Transverse colon (tissue), 4 donors: ENCODE results near the gene PRR5. TPM values are rescaled to one million over a fixed set of nuclear protein-coding genes. Genes with fewer than 3 reads are reported as not detected.

Experiments used
- DNase-seq: peaks from one replicate; pipeline ENCODE4 v3.0.0-alpha.2; 2019
- H3K27ac ChIP-seq, 4 donors: fragments of 200-600 bp; sonication (generic); 2 replicates each; pipeline ENCODE4 v1.5.1; 2016 to 2018; ENCODE audit warnings: inconsistent platforms in 4 of 4
- H3K27me3 ChIP-seq: fragments of 200-600 bp; sonication (generic); 2 replicates; pipeline ENCODE4 v1.5.1; 2017; ENCODE audit warnings: inconsistent platforms
- H3K36me3 ChIP-seq, 4 donors: fragments of 200-600 bp; sonication (generic); 2 replicates each; pipeline ENCODE4 v1.5.1; 2017 to 2019; ENCODE audit warnings: inconsistent platforms in 4 of 4
- H3K4me1 ChIP-seq, 4 donors: fragments of 200-600 bp; sonication (generic); 2 replicates each; pipeline ENCODE4 v1.5.1; 2017 to 2020; ENCODE audit warnings: inconsistent platforms in 4 of 4
- H3K4me3 ChIP-seq, 4 donors: fragments of 200-600 bp; sonication (generic); 1 replicate in 1 of 4; 2 replicates in 3 of 4; pipeline versions ENCODE4 v1.5.1 to v1.6.1; 2017 to 2019; ENCODE audit warnings: inconsistent platforms in 4 of 4
- H3K9me3 ChIP-seq, 2 donors: fragments of 200-600 bp; sonication (generic); 2 replicates each; pipeline ENCODE4 v1.5.1; 2017 to 2019; ENCODE audit warnings: inconsistent platforms in 2 of 2
- CTCF ChIP-seq, 5 experiments: fragments of 200-600 bp in 3 of 5; fragments of 450-650 bp in 2 of 5; sonication (generic) in 3 of 5; IDR thresholded peaks; 1 replicate in 2 of 5; 2 replicates in 3 of 5; pipeline ENCODE4 v1.5.1; 2016 to 2017; ENCODE audit warnings: antibody characterized with exemption in 5 of 5, inconsistent platforms in 3 of 5, mild to moderate bottlenecking in 2 of 5, moderate library complexity in 1 of 5
- EP300 ChIP-seq: sonication (generic); formaldehyde crosslinking; IDR thresholded peaks from one replicate; pipeline ENCODE4 v1.6.1; 2017; ENCODE audit warnings: antibody characterized with exemption, low read depth
- POLR2A ChIP-seq: fragments of 450-650 bp; IDR thresholded peaks from one replicate; pipeline ENCODE4 v1.6.1; 2016; ENCODE audit warnings: antibody characterized with exemption, mild to moderate bottlenecking, moderate library complexity
- POLR2AphosphoS5 ChIP-seq, 3 donors: sonication (generic); formaldehyde crosslinking; IDR thresholded peaks; one replicate each; pipeline ENCODE4 v1.6.1; 2016; ENCODE audit warnings: antibody characterized with exemption in 3 of 3
- WGBS, 2 donors: methylation state at CpG; one replicate each; pipeline ENCODE4 v1.1.5; 2018; ENCODE audit warnings: low coverage in 1 of 2; 5-methylcytosine and 5-hydroxymethylcytosine counted together
- in situ Hi-C, 4 donors: fragments of 200-750 bp; cut with MboI; loops; one replicate each; pipeline versions ENCODE4 v1.15.0 to v1.15.1; 2017; ENCODE audit warnings: low sequenced_read_pairs in 3 of 4, low pct_ligation_motif_present in 1 of 4, low pct_unique_long_range_greater_than_20kb in 1 of 4
- intact Hi-C: fragments of 100-400 bp; cut with DNase I; formaldehyde crosslinking; loops from one replicate; pipeline ENCODE4 v1.15.1; 2023; ENCODE audit warnings: low total_unique reads
- total RNA-seq, 4 donors: library from RNA; depleted of rRNA; stranded (reverse); fragments of >200 nt; gene quantifications; one replicate each; pipeline ENCODE4 v1.1.0, GENCODE V29; 2016

The PRR5 gene
- total RNA-seq, 4 donors from 2014 or later: 17.7 to 68.3 (median 22.2) TPM

- Histone ChIP-seq H3K36me3 (no peaks in the 10 kb centered on the region), H3K4me3 (no peak overlapping the region), H3K27me3 (peaks cover 8% of the 10 kb centered on the region), H3K4me1 (peaks cover 0 to 54% (median 16%) of the 10 kb centered on the region in 4 donors), H3K9me3 (no peaks in the 10 kb centered on the region), H3K27ac (peak overlapping the region in 2 of 4 donors; percentile 57 to 61)
- intact Hi-C loops: no loop called here
- WGBS, 2 donors: 83% methylated on average over 5 of the region's 5 CpGs; no CpG with 5 or more reads in 1 of the 2 donors
- no peak for TF ChIP-seq CTCF (IDR thresholded peaks at IDR 0.05)
- no peak for TF ChIP-seq EP300
- no peak for DNase-seq
- in situ Hi-C loops: no loop called here
These were observed 38.6 kb upstream of the PRR5 start for GRCh38 chr22:44663256-44663999.

DNA sequence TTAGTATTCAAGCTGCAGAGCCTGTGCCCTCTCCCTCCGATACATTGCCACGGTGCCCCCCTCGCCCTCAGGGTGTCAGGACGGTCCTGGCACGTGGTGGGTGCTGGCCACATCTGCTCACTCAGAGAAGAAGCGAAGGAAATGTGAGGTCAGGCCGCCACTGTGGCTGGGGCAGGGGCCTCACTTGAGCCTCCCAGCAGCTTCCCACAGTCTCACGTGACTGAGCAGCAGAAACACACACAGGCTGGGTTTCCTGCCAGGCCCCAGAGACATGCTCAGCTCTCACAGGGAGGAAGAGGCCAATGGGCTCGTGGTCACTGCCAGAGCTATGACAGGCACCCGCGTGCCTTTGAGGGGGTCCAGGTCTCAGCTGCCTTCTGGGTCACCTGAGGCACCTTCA, 37.9 kb upstream of the PRR5 start:
- H3K9me3 ChIP-seq: no peaks in the 10 kb centered on the region
- DNase-seq: peak; percentile 67
- intact Hi-C loops (no loop called here), in situ Hi-C loops (no loop called here)
- 31 to 40% methylated on average over 1 to 11 of the region's 11 CpGs for WGBS, 2 donors
- H3K36me3 ChIP-seq: no peaks in the 10 kb centered on the region
- peaks cover 12% of the 10 kb centered on the region for H3K27me3 ChIP-seq
- TF ChIP-seq POLR2A (no peak), CTCF (IDR thresholded peaks at IDR 0.05) (no peak), EP300 (no peak), POLR2AphosphoS5 (IDR thresholded peaks at IDR 0.05) (no peak)
- H3K4me1 ChIP-seq: peaks cover 2 to 50% (median 13%) of the 10 kb centered on the region in 4 donors
- peak overlapping the region; percentile 41 to 61 (median 52) for H3K27ac ChIP-seq
- no peak overlapping the region for H3K4me3 ChIP-seq

DNA sequence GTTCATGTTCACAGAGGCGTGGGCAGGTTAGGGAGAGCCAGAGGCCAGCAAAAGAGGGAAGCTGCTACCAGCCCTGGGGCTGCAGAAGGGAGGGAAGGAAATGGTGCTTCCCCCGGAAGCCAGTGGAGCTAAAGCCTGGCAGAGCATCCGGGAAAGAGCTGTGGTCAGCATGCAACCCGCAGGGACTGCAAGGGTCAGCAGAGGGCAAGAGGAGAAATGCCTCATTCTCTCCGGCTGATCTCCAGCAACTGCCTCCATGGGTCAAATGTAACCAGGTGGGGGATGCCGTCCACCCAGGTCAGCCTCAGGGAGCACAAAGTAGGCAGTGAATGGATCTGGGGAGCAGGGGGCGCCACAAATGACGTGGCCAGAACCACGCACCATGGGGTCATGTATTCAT, 36.9 kb upstream of the PRR5 start:
- peaks cover 21% of the 10 kb centered on the region for H3K27me3 ChIP-seq
- peaks cover 8 to 55% (median 14%) of the 10 kb centered on the region in 4 donors for H3K4me1 ChIP-seq
- intact Hi-C loops: no loop called here
- no peaks in the 10 kb centered on the region for H3K9me3 ChIP-seq
- TF ChIP-seq EP300: no peak
- no peak for TF ChIP-seq POLR2A
- TF ChIP-seq CTCF (IDR thresholded peaks at IDR 0.05): no peak
- TF ChIP-seq POLR2AphosphoS5 (IDR thresholded peaks at IDR 0.05): no peak
- 65% methylated on average over 8 of the region's 9 CpGs; no CpG with 5 or more reads in 1 of the 2 donors for WGBS, 2 donors
- H3K4me3 ChIP-seq: no peak overlapping the region
- in situ Hi-C loops: no loop called here
- H3K27ac ChIP-seq: peak overlapping the region in 3 of 4 donors; percentile 17 to 57 (median 41)
- H3K36me3 ChIP-seq: no peaks in the 10 kb centered on the region
- DNase-seq: peak; percentile 32

DNA sequence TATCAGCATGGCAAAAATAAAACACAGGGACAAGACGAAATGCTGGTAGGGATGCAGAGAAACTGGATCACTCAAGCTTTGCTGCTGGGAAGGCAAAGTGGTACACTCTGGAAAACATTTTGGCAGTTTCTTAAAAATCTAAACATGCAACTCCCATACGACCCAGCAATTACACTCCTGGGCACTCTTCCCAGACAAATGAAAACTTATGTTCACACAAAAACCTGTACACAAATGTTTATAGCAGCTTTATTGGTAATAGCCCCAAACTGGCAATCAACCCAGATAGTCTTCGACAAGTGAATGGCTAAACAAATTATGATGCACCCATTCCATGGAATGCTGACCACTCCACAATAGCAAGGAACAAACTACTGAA, 35.8 kb upstream of the PRR5 start:
- in situ Hi-C loops: no loop called here
- Histone ChIP-seq H3K4me1 (peaks cover 8 to 55% (median 14%) of the 10 kb centered on the region in 4 donors), H3K9me3 (no peaks in the 10 kb centered on the region), H3K27ac (no peak overlapping the region), H3K36me3 (no peaks in the 10 kb centered on the region), H3K4me3 (no peak overlapping the region), H3K27me3 (peaks cover 28% of the 10 kb centered on the region)
- WGBS, 2 donors: 0 to 38% methylated on average over 2 to 3 of the region's 3 CpGs
- DNase-seq: no peak
- intact Hi-C loops: no loop called here
- TF ChIP-seq POLR2A (no peak), CTCF (IDR thresholded peaks at IDR 0.05) (no peak), EP300 (no peak), POLR2AphosphoS5 (IDR thresholded peaks at IDR 0.05) (no peak)
